Ovary (tissue), 3 donors: ENCODE results near the gene TAAR9.

Experiments used
- POLR2A ChIP-seq: fragments of 450-650 bp; IDR thresholded peaks from one replicate; pipeline ENCODE4 v1.6.1; 2017; ENCODE audit warnings: antibody characterized with exemption, mild to moderate bottlenecking, moderate library complexity
- TF ChIP-seq, protein P1 (sequence below), 3 donors: fragments of 450-650 bp in 2 of 3; fragments of 200-600 bp in 1 of 3; IDR thresholded peaks; one replicate each; pipeline versions ENCODE4 v1.5.1 to v1.8.0; 2016 to 2022; ENCODE audit warnings: antibody characterized with exemption in 3 of 3, mild to moderate bottlenecking in 1 of 3
- donor health status: DM: no; HTN: no; CAD: no.

DNA sequence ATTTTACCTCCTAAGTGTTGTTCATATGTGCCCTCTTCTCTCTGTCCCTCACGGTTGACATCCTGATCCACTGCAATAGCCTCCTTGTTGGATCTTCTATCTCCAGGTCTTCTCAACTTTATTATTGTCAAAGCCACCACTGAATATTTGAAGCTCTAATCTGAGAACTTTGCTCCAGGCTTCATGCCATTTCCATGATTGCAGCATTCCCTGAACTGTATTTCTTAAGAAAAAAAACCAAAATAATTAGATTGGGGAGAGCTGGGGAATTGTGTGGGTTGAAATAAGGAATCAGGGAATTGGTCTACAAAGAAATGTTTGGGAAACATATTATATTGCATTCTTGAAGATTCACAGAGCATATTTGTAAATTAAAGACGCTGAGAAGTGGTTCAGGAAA is 22.7 kb upstream of the TAAR9 start:
- TF ChIP-seq, protein P1, sequence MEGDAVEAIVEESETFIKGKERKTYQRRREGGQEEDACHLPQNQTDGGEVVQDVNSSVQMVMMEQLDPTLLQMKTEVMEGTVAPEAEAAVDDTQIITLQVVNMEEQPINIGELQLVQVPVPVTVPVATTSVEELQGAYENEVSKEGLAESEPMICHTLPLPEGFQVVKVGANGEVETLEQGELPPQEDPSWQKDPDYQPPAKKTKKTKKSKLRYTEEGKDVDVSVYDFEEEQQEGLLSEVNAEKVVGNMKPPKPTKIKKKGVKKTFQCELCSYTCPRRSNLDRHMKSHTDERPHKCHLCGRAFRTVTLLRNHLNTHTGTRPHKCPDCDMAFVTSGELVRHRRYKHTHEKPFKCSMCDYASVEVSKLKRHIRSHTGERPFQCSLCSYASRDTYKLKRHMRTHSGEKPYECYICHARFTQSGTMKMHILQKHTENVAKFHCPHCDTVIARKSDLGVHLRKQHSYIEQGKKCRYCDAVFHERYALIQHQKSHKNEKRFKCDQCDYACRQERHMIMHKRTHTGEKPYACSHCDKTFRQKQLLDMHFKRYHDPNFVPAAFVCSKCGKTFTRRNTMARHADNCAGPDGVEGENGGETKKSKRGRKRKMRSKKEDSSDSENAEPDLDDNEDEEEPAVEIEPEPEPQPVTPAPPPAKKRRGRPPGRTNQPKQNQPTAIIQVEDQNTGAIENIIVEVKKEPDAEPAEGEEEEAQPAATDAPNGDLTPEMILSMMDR (IDR thresholded peaks at IDR 0.05) = no peak
- no peak for TF ChIP-seq POLR2A
